Suppressor macrophage treated with lipopolysaccharide for 4 hours (primary cell): ENCODE results near the gene COX19.
"Not testable (repeated sequence)": the region's sequence is repeated elsewhere in the genome, so short reads cannot be mapped to it uniquely, and the experiment has no call there.

Experiments used
- DNase-seq: peaks from one replicate; pipeline ENCODE4 v3.0.0-alpha.2; 2020

COX19 gene

GRCh38 chr7:976901-977325, 1.6 kb upstream of the COX19 start:
- DNase-seq = no peak

DNA sequence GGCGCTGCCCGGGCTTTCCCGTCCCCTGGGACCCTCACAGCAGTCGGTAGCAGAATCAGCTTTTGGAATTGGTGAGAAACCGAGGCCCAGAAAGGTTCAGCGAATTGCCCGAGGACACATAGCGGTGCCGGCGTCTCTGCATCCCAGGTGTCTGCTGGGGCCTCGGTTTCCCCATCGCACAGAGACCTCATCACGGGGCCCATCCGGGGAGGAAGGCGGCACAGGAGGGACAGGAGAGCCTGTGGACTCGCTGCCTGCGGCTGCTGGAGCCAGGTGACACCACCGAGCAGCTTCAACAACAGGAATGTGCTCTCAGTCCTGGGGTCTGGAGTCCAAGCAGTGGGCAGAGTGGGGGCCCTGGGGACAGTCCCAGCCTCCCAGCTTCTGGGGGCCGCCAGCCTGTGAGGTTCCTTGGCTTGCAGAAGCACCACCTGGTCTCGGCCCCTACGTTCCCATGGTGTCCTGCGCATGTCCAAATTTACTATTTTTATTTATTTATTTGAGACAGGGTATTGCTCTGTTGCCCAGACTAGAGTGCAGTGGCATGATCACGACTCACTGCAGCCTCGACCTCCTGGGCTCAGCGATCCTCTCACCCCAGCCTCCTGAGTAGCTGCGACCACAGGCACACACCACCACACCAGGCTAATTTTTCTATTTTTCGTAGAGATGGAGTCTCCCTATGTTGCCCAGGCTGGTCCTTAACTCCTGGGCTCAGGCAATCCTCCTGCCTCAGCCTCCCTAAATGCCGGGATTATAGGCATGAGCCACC, 539 bp upstream of the COX19 start:
- DNase-seq = no peak

- peak; percentile 14 for DNase-seq
Observed at GRCh38 chr7:974172-974571, 1.2 kb downstream of the COX19 start.

DNA sequence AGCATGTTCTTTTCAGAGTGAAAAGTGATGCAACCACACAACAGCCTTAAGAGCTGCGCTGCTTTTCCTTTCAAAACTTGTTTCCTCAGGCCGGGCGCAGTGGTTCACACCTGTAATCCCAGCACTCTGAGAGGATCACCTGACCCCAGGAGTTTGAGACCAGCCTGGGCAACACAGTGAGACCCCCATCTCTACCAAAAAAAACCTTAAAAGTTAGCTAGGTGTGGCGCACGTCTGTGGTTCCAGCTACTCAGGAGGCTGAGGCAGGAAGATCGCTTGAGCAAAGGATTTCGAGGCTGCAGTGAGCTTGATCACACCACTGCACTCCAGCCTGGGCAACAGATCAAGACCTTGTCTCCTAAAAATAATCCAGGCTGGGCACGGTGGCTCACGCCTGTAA, 2.0 kb downstream of the COX19 start:
- DNase-seq = no peak

DNA sequence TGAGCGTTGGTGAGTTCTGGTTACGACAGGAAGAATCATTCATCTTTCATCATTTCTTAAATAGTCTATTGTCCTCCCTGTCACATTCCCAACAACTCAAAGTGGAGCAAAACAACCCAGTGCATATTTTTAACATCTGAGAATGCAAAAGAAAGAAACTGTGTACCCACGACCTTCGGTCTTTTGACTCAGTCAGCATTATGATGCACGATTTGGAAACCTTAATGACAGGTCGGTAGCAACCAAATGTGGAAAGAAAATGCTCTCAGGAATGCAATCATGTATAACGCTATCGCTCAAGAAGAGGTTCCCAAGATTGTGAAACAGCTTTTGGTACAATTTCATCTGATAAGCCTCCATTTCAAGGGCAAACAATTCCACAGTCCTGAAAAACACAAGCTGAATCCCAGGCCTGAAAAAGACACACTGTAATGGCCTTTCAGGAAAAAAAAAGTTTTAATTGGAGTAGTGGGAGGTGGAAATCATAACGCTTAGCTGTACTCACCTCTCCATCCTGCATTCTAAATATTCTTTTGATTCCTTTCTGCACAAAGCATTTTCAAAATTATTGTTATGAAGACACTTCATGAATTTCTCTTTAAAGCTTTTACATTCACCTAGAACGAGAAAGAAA, 2.6 kb downstream of the COX19 start:
- no peak for DNase-seq

- no peak for DNase-seq
Observed at GRCh38 chr7:972110-972509, 3.2 kb downstream of the COX19 start.

DNA sequence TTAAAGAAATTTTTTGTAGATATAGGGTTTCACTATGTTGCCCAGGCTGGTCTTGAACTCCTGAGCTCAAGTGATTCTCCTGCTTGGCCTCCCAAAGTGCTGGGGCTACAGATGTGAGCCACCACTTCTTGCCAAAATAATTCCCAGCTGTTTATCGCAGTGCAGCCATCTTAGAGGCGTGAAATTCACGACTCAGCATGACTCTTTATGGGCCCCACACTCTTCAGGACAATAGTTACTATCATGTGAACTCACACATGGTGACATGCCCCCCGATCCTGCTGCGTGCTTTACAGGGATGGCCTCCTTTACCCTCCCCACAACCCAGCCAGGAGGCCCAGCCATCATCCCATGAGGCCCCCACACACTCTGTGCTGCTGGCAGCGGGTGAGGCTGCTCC, 4.6 kb downstream of the COX19 start:
- no peak for DNase-seq

- DNase-seq = no peak
Observed at GRCh38 chr7:969403-969802, 5.9 kb downstream of the COX19 start.

DNA sequence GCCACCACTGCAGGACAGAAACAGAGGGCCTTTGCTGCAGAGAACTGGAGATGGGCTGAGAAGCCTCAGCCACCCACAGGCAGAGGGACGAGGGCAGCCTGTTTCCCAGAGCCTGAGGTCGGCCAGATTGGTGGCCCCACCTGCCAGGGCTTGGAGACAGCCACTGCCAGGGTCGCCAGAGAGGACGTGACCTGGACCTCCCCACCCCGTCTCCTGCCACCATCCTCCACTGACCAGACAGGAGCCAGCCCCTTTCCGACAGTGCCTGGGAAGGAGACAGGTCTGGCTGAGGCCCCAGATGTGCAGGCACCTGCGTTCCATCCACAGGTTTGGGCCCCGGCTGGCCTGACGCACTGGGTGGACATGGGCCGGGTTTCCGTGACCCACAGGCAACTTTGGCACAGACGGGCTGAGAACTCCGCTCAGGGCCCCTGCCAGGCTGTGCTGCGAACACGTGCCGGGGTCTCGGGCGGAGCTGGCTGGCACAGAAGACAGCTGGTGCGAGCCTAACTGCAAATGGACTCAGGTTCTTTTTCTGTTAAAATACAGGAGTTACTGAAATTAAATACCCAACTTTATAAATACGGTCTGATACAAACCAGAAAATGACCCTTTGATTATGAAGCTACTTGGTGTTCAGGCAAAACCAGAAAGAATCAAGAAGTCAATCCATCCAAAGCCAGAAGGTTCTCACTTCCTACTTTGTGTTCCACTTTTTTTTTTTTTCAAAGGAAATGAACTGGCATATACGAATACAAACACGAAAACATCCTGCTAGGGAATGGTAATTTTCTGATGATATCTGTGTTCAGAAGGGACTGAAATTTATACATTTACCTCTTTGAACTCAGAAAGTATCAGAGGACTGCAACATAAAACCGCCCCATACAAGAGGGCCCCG, 6.9 kb downstream of the COX19 start:
- DNase-seq = no peak

- no peak for DNase-seq
Observed at GRCh38 chr7:967361-968082, 7.8 kb downstream of the COX19 start.

- DNase-seq = no peak
Observed at GRCh38 chr7:966291-967069, 8.9 kb downstream of the COX19 start.

- DNase-seq = peak; percentile 63
Observed at GRCh38 chr7:964401-965231, 10.7 kb downstream of the COX19 start.

DNA sequence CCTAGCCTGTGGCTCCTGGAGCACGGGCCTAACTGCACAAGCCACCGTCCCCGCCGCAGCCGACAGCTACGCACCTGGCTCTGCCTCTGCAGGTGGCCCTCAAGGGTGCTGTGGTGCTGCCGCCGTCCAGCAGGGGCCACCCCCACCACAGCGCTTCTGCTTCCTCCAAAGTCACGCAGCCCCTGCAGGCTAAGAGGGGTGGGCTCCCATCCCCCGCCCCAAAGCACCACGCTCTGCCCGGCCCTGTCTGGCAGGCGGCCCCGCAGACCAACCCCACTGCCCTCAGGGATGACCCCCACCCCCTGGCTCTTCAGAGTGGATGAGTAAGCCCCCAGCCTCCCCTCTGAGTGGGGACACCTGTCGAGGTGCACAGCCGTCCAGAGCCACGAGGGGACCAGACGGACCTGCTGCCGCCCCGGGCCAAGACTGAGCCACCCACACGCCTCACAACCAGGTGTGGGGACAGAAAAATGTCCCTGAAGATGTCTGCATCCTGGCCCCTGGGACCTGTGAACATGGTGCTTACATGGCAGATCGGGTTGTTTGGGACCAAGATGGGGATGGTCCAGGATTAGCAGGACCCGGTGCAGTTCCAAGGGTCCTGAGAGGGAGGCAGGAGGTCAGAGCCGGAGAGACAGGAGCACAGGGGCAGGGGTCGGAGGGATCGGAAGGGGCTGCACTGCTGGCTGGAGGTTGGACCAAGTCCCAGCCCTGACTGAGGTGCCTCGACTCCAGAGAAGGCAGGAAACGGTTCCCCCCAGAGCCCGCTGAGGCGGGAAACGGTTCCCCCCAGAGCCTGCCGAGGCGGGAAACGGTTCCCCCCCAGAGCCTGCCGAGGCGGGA, 11.9 kb downstream of the COX19 start:
- DNase-seq = no peak

GRCh38 chr7:962401-963081, 12.8 kb downstream of the COX19 start:
- no peak for DNase-seq

- DNase-seq = no peak
Observed at GRCh38 chr7:961546-962400, 13.6 kb downstream of the COX19 start.

GRCh38 chr7:960972-961371, 14.4 kb downstream of the COX19 start:
- DNase-seq = not testable (repeated sequence)

DNA sequence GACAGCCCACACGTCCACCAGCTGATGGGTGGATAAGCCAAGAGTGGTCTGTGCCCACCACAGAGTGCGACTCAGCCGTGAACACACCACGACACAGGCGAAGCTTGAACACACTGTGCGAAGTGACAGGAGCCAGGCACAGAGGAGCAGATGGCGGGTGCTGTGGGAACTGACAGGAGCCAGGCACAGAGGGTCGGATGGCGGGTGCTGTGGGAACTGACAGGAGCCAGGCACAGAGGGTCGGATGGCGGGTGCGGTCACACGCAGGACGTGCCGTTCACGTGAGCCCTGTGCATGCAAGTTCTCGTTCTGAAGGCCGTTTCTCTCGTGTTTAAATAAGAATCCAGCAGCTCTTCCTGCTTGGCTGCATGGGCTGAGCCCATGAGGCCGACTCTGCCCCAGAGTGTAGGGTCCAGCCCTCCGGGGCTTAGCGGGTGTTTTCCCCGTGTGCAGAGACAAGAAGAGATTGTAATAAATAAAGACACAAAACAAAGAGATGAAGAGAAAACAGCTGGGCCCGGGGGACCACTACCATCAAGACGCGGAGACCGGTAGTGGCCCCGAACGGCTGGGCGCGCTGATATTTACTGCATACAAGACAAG, 15.0 kb downstream of the COX19 start:
- DNase-seq = no peak

DNA sequence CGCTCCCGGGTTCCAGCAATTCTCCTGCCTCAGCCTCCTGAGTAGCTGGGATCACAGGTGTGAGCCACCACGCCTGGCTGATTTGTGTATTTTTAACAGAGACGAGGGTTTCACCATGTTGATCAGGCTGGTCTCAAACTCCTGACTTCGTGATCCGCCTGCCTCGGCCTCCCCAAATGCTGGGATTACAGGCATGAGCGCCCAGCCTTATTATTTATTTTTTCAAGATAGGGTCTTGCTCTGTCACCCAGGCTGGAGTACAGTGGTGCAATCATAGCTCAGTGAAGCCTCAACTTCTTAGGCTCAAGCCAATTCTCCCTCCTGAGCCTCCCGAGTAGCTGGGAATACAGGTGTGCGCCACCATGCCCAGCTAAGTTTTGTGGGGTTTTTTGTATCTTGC, 15.6 kb downstream of the COX19 start:
- not testable (repeated sequence) for DNase-seq
